SK-N-MC (cell line): ENCODE results near the gene PLEKHO1.
"Not testable (repeated sequence)": the region's sequence is repeated elsewhere in the genome, so short reads cannot be mapped to it uniquely, and the experiment has no call there.

ENCODE experiments used
- DNase-seq: peaks from one replicate; pipeline ENCODE4 v3.0.0-alpha.2; 2011; ENCODE audit warnings: low read depth, low spot score
- H3K27ac ChIP-seq: fragments of 200-600 bp; sonication (generic); 2 replicates; pipeline ENCODE4 v1.5.1; 2016; ENCODE audit warnings: mixed run types
- H3K36me3 ChIP-seq: fragments of 200-600 bp; sonication (generic); 2 replicates; pipeline ENCODE4 v1.6.1; 2017; ENCODE audit warnings: antibody characterized with exemption, low read length, mixed read lengths; ENCODE audit not compliant: insufficient read depth
- H3K4me3 ChIP-seq: fragments of 200-600 bp; sonication (generic); 2 replicates; pipeline ENCODE4 v1.5.1; 2016
- H3K9ac ChIP-seq: fragments of 200-600 bp; sonication (generic); 2 replicates; pipeline ENCODE4 v1.8.0; 2017; ENCODE audit warnings: mixed run types, mixed read lengths; ENCODE audit not compliant: insufficient read length
- H3K9me3 ChIP-seq: fragments of 200-600 bp; sonication (generic); 2 replicates; pipeline ENCODE4 v1.6.1; 2017; ENCODE audit warnings: low read depth, mild to moderate bottlenecking, antibody characterized with exemption, low read length, moderate library complexity, mixed read lengths
- EZH2 ChIP-seq: fragments of 200-600 bp; sonication (generic); IDR thresholded peaks from one replicate; pipeline ENCODE4 v1.6.1; 2017; ENCODE audit warnings: antibody characterized with exemption
- FOXP2 ChIP-seq: optimal IDR thresholded peaks from 2 replicates; pipeline ENCODE3; 2011; ENCODE audit warnings: mild to moderate bottlenecking, moderate library complexity; ENCODE audit not compliant: insufficient read depth; ENCODE audit errors: extremely low read length, control extremely low read depth
- POLR2AphosphoS5 ChIP-seq: IDR thresholded peaks from 2 replicates; pipeline ENCODE4 v1.6.1; 2012; ENCODE audit warnings: mild to moderate bottlenecking, low read depth, low read length, borderline replicate concordance

The PLEKHO1 gene

GRCh38 chr1:150187560-150187931 is 37.8 kb downstream of the PLEKHO1 start:
- H3K4me3 ChIP-seq, result no peak overlapping the region
- no peak for DNase-seq
- no peak for TF ChIP-seq EZH2
- TF ChIP-seq POLR2AphosphoS5, result no peak
- no peak overlapping the region for H3K27ac ChIP-seq
- H3K9me3 ChIP-seq, result no peaks in the 10 kb centered on the region
- H3K9ac ChIP-seq, result no peak overlapping the region
- no peaks in the 10 kb centered on the region for H3K36me3 ChIP-seq

GRCh38 chr1:150192012-150192411 is 42.3 kb downstream of the PLEKHO1 start:
- H3K9ac ChIP-seq, result no peak overlapping the region
- no peak for DNase-seq
- H3K27ac ChIP-seq, result no peak overlapping the region
- TF ChIP-seq EZH2 (no peak), FOXP2 (no peak), POLR2AphosphoS5 (no peak)
- no peaks in the 10 kb centered on the region for H3K9me3 ChIP-seq
- no peaks in the 10 kb centered on the region for H3K36me3 ChIP-seq
- H3K4me3 ChIP-seq, result no peak overlapping the region

GRCh38 chr1:150194381-150195031 is 44.8 kb downstream of the PLEKHO1 start:
- H3K27ac ChIP-seq, result no peak overlapping the region

GRCh38 chr1:150196417-150196816 is 46.7 kb downstream of the PLEKHO1 start:
- TF ChIP-seq FOXP2 (no peak), EZH2 (no peak), POLR2AphosphoS5 (no peak)
- DNase-seq, result no peak
- no peak overlapping the region for H3K27ac ChIP-seq
- H3K4me3 ChIP-seq, result no peak overlapping the region
- H3K9ac ChIP-seq, result no peak overlapping the region
- no peaks in the 10 kb centered on the region for H3K36me3 ChIP-seq
- no peaks in the 10 kb centered on the region for H3K9me3 ChIP-seq

More at GRCh38 chr1:150194381-150195031, 44.8 kb downstream of the PLEKHO1 start:
- H3K36me3 ChIP-seq, result no peaks in the 10 kb centered on the region
- TF ChIP-seq FOXP2, result no peak
- no peak for TF ChIP-seq POLR2AphosphoS5
- no peak for TF ChIP-seq EZH2
- H3K9me3 ChIP-seq, result no peaks in the 10 kb centered on the region
- no peak for DNase-seq
- no peak overlapping the region for H3K9ac ChIP-seq
- no peak overlapping the region for H3K4me3 ChIP-seq

GRCh38 chr1:150207281-150207971 is 57.7 kb downstream of the PLEKHO1 start:
- Histone ChIP-seq H3K4me3 (no peak overlapping the region), H3K36me3 (no peaks in the 10 kb centered on the region), H3K9ac (no peak overlapping the region), H3K9me3 (no peaks in the 10 kb centered on the region), H3K27ac (no peak overlapping the region)
- TF ChIP-seq POLR2AphosphoS5 (no peak), EZH2 (no peak), FOXP2 (no peak)
- no peak for DNase-seq

- H3K27ac ChIP-seq, H3K4me3 ChIP-seq, H3K36me3 ChIP-seq, DNase-seq, H3K9me3 ChIP-seq, H3K9ac ChIP-seq: not testable (repeated sequence)
Measured at GRCh38 chr1:150208460-150208859, 58.7 kb downstream of the PLEKHO1 start.
